Peyer's patch (tissue), 4 donors: ENCODE results near the gene GET3.

Source experiments
- CTCF ChIP-seq, 6 experiments: fragments of 450-650 bp in 4 of 6; fragments of 200-600 bp in 2 of 6; sonication (generic) in 1 of 6; IDR thresholded peaks; one replicate each; pipeline ENCODE4 v1.5.1; 2017 to 2019; ENCODE audit warnings: antibody characterized with exemption in 6 of 6, mild to moderate bottlenecking in 3 of 6, moderate library complexity in 1 of 6
- POLR2A ChIP-seq, 2 donors: fragments of 450-650 bp; IDR thresholded peaks; one replicate each; pipeline ENCODE4 v1.5.1; 2017; ENCODE audit warnings: antibody characterized with exemption in 2 of 2, mild to moderate bottlenecking in 2 of 2, moderate library complexity in 2 of 2

- TF ChIP-seq CTCF (IDR thresholded peaks at IDR 0.05) (no peak), POLR2A (IDR thresholded peaks at IDR 0.05) (no peak)
Observed at GRCh38 chr19:12731337-12731736, 6.0 kb upstream of the GET3 start.
